ENCODE data around the gene RNF186.

DNA sequence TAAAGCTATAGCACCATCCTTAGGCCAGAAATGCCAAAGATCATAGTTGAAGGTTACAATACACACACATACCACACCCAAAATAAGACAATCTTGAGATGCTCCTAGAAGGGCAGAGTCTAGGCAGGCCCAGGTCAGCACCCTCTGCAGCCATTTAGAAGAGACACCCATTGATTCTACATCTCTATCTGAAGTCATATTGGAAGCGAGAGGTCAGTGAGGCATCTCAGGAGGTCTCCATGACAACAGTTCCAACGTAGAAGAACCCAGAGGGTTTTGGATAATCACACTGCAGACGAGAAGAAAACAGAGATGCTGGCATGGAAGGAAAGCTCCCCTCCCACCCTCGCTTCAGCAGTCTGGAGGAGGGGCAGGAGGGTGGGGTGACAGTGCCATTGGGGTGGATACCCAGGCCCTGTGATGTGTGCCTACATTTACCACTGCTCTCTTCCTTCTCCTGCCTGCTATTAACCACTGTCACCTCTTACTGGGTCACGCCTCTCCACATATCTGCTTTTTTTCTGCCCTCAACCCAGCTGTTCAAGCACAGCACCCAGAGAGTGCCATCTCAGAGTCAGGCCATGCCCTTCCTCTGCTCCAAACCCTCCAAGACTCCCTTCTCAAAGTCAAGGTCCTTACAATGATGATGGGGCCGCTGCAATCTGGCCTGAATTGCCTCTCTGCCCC lies 21.6 kb downstream of the RNF186 start:
- TF ChIP-seq ZNF263 (CRISPR knock-in tag; IDR thresholded peaks at IDR 0.05) = no peak
- TF ChIP-seq EZH2 (conservative IDR thresholded peaks at IDR 0.05; ENCODE audit: low read depth, low read length) = no peak
- TF ChIP-seq POLR2AphosphoS5 (IDR thresholded peaks at IDR 0.05; ENCODE audit: low read depth, low read length) = no peak
- TF ChIP-seq, protein P1, sequence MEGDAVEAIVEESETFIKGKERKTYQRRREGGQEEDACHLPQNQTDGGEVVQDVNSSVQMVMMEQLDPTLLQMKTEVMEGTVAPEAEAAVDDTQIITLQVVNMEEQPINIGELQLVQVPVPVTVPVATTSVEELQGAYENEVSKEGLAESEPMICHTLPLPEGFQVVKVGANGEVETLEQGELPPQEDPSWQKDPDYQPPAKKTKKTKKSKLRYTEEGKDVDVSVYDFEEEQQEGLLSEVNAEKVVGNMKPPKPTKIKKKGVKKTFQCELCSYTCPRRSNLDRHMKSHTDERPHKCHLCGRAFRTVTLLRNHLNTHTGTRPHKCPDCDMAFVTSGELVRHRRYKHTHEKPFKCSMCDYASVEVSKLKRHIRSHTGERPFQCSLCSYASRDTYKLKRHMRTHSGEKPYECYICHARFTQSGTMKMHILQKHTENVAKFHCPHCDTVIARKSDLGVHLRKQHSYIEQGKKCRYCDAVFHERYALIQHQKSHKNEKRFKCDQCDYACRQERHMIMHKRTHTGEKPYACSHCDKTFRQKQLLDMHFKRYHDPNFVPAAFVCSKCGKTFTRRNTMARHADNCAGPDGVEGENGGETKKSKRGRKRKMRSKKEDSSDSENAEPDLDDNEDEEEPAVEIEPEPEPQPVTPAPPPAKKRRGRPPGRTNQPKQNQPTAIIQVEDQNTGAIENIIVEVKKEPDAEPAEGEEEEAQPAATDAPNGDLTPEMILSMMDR (CRISPR knock-in tag; IDR thresholded peaks at IDR 0.05) = no peak
- no peak for TF ChIP-seq SIN3A (IDR thresholded peaks at IDR 0.05; ENCODE audit: borderline replicate concordance, low read depth, low read length)
- no peak for TF ChIP-seq TOPORS (CRISPR knock-in tag; IDR thresholded peaks at IDR 0.05)
- no peak for TF ChIP-seq TCF12 (IDR thresholded peaks at IDR 0.05)
- TF ChIP-seq TCF12 (CRISPR knock-in tag; IDR thresholded peaks at IDR 0.05) = no peak
- TF ChIP-seq BCL6 (CRISPR knock-in tag; IDR thresholded peaks at IDR 0.05) = no peak

Data from HepG2 (cell line).